GM12872 (cell line): ENCODE results near the gene ARFGEF2.

Experiments used
- TF ChIP-seq, protein P1 (sequence below): IDR thresholded peaks from 3 replicates; pipeline ENCODE4 v1.5.1; 2011; ENCODE audit warnings: low read depth, mild to moderate bottlenecking, low read length, moderate library complexity; ENCODE audit not compliant: insufficient read depth

Gene ARFGEF2

GRCh38 chr20:49009899-49010631 lies 88.6 kb downstream of the ARFGEF2 start:
- TF ChIP-seq, protein P1, sequence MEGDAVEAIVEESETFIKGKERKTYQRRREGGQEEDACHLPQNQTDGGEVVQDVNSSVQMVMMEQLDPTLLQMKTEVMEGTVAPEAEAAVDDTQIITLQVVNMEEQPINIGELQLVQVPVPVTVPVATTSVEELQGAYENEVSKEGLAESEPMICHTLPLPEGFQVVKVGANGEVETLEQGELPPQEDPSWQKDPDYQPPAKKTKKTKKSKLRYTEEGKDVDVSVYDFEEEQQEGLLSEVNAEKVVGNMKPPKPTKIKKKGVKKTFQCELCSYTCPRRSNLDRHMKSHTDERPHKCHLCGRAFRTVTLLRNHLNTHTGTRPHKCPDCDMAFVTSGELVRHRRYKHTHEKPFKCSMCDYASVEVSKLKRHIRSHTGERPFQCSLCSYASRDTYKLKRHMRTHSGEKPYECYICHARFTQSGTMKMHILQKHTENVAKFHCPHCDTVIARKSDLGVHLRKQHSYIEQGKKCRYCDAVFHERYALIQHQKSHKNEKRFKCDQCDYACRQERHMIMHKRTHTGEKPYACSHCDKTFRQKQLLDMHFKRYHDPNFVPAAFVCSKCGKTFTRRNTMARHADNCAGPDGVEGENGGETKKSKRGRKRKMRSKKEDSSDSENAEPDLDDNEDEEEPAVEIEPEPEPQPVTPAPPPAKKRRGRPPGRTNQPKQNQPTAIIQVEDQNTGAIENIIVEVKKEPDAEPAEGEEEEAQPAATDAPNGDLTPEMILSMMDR, result no peak

DNA sequence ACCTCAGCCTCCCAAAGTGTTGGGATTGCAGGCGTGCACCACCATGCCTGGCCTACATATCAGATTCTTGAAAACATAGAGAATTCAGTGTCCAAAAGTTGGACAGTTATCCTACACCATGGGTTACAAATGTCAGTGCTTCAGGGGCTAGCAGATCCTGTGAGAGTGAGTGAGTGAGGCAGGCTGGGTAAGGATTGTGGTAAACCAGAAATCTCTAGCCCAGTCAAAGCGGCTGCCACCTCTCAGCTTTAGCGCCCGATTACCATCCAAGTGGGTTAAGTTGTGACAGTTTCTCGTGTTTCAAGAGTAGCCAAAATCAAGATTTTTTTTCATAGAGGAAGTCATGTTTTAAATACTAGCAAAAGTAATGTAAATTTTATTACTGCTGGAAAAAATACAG lies 102.7 kb downstream of the ARFGEF2 start:
- TF ChIP-seq, protein P1, result no peak

- TF ChIP-seq, protein P1, result peak; percentile 39
Observed at GRCh38 chr20:49028684-49029083, 107.2 kb downstream of the ARFGEF2 start.

GRCh38 chr20:49029203-49029602 lies 107.7 kb downstream of the ARFGEF2 start:
- TF ChIP-seq, protein P1, result no peak

DNA sequence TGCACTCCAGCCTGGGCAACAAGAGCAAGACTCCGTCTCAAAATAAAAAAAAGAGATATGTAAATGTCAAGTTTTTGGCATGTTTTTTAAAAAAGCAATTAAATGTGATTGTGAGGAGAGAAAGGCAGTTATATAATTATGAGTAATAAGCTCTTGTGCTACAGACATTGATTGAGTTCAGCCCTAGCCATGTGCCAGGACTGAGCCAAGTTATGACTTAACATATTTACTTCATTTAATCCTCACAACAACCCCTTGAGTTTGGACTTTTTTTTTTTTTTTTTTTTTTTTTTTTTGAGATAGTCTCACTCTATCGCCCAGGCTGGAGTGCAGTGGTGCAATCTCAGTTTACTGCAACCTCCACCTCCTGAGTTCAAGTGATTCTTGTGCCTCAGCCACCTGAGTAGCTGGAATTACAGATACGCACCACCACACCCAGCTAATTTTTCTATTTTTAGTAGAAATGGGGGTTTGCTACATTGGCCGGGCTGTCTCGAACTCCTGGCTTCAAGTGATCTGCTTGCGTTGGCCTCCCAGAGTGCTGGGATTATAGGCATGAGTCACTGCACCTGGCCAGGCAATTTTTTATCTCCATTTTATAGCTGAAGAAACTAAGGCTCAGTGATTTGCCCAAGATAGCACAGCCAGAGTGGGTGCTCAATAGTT lies 109.6 kb downstream of the ARFGEF2 start:
- TF ChIP-seq, protein P1, result no peak

DNA sequence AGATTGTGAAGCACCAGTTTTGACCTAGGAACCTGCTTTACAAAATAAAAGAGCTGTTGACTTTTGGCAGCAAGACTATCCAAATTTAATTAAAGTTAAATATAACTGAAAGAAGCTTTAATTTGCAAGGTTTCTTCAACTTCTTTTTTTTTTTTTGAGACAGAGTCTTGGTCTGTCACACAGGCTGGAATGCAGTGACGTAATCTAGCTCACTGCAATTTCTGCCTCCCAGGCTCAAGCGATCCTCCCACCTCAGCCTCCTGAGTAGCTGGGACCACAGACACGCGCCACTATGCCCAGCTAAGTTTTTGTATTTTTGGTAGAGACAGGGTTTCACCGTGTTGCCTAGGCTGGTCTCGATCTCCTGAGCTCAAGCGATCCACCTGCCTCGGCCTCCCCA lies 110.9 kb downstream of the ARFGEF2 start:
- TF ChIP-seq, protein P1, result no peak

GRCh38 chr20:49034070-49034732 lies 112.7 kb downstream of the ARFGEF2 start:
- TF ChIP-seq, protein P1, result no peak
